Psoas muscle (tissue), 8 donors: ENCODE measurements around the gene CPED1. TPM values are rescaled to one million over a fixed set of nuclear protein-coding genes. Genes with fewer than 3 reads are reported as not detected.

Experiments used
- ATAC-seq, 4 donors: fragments of 200-7000 bp; cut with Tn5 transposase; one replicate each; pipeline ENCODE4 v1.9.1; 2020; ENCODE audit warnings: moderate library complexity in 3 of 4, mild to moderate bottlenecking in 2 of 4
- DNase-seq, 2 donors: peaks; one replicate each; pipeline ENCODE4 v3.0.0-alpha.2; 2020
- H3K27ac ChIP-seq: fragments of 200-600 bp; one replicate; pipeline ENCODE4 v1.8.0; 2022
- H3K27me3 ChIP-seq, 3 donors: fragments of 200-600 bp in 1 of 3; one replicate each; pipeline versions ENCODE4 v1.6.1 to v1.8.0; 2013 to 2022; ENCODE audit warnings: low read length in 2 of 3, mild to moderate bottlenecking in 2 of 3, moderate library complexity in 1 of 3; ENCODE audit not compliant: insufficient read depth in 3 of 3
- H3K36me3 ChIP-seq, 2 donors: fragments of 200-600 bp in 1 of 2; one replicate each; pipeline versions ENCODE4 v1.6.1 to v1.8.0; 2013 to 2022; ENCODE audit warnings: low read depth in 1 of 2, mild to moderate bottlenecking in 1 of 2, moderate library complexity in 1 of 2; ENCODE audit not compliant: insufficient read depth in 1 of 2
- H3K4me1 ChIP-seq: fragments of 200-600 bp; one replicate; pipeline ENCODE4 v1.8.0; 2022
- H3K4me3 ChIP-seq: fragments of 200-600 bp; one replicate; pipeline ENCODE4 v1.8.0; 2022; ENCODE audit warnings: mild to moderate bottlenecking
- H3K9me3 ChIP-seq: fragments of 200-600 bp; one replicate; pipeline ENCODE4 v1.8.0; 2022
- WGBS, 3 donors: extraction: QIAGEN DNeasy Blood & Tissue Kit; methylation state at CpG; one replicate each; pipeline versions ENCODE4 v1.1.6 to v1.1.7; 2013; 5-methylcytosine and 5-hydroxymethylcytosine counted together
- intact Hi-C, 2 donors: fragments of 100-400 bp; cut with DNase I; formaldehyde crosslinking; loops; one replicate each; pipeline versions ENCODE4 v1.11.0 to v1.14.2; 2022
- polyA plus RNA-seq, 3 donors: library from polyadenylated mRNA; stranded (reverse); fragments of 200-250 nt; gene quantifications; one replicate each; pipeline ENCODE4 v1.2.3, GENCODE V29; 2013
- total RNA-seq, 4 donors: library from RNA; stranded (reverse); fragmentation: NEBNext Ultra II Directional in 2 of 4; extraction: Animal tissue kit (Norgen Biotek cat#: 25700) in 2 of 4; gene quantifications; one replicate each; pipeline versions ENCODE4 v1.2.1 to v1.2.4, GENCODE V29; 2021 to 2023
- TF ChIP-seq, protein P1 (sequence below): fragments of 200-600 bp; IDR thresholded peaks from one replicate; pipeline ENCODE4 v1.8.0; 2022; ENCODE audit warnings: antibody characterized with exemption
- donor health status: healthy with polysubstance abuse.
- donor health status: DM: no; HTN: no; CAD: no; lungs with moderate emphysema.
- donor health status: Bipolar disorder and iron deficiency.
- donor health status: healthy.
- donor health status: DM: yes; HTN: yes; CAD: no.
- donor health status: DM: no; HTN: no; CAD: no.
- donor health status: DM: no; HTN: no; CAD: no.
- donor health status: DM: yes; HTN: yes; CAD: no.

CPED1 gene
- total and polyA plus RNA-seq, 7 donors: 0.90 to 39.2 (median 12.0) TPM

GRCh38 chr7:121024611-121025010 lies 36.1 kb downstream of the CPED1 start:
- DNase-seq (no peak), ATAC-seq (no peak)
- WGBS, 3 donors: 47 to 65% (median 49%) methylated on average over 5 of the region's 5 CpGs
- Histone ChIP-seq H3K27ac (peak overlapping the region; percentile 39), H3K4me3 (no peak overlapping the region), H3K4me1 (peaks cover 64% of the 10 kb centered on the region), H3K27me3 (no peaks in the 10 kb centered on the region), H3K36me3 (no peaks in the 10 kb centered on the region), H3K9me3 (no peaks in the 10 kb centered on the region)
- intact Hi-C loops: no loop called here
- TF ChIP-seq, protein P1, sequence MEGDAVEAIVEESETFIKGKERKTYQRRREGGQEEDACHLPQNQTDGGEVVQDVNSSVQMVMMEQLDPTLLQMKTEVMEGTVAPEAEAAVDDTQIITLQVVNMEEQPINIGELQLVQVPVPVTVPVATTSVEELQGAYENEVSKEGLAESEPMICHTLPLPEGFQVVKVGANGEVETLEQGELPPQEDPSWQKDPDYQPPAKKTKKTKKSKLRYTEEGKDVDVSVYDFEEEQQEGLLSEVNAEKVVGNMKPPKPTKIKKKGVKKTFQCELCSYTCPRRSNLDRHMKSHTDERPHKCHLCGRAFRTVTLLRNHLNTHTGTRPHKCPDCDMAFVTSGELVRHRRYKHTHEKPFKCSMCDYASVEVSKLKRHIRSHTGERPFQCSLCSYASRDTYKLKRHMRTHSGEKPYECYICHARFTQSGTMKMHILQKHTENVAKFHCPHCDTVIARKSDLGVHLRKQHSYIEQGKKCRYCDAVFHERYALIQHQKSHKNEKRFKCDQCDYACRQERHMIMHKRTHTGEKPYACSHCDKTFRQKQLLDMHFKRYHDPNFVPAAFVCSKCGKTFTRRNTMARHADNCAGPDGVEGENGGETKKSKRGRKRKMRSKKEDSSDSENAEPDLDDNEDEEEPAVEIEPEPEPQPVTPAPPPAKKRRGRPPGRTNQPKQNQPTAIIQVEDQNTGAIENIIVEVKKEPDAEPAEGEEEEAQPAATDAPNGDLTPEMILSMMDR: no peak

DNA sequence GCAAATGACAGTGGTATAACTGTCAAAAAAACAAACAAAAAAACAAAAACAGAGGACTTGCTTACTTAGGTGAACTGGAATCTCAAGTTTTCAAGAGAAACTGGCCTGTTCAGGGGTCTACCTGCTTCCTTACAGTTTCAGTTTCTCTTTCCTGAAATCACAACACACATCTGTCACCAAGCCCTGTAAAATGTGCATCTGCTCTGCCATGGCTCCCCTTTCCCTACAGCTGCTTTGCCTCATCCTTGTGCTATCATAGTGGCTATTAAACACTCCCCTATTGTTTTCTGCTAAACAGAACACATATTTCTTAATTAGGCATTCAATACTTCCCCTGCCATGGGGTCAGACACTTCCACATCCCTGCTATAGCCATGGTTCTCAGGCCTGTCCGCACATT lies 37.6 kb downstream of the CPED1 start:
- Histone ChIP-seq H3K36me3 (no peaks in the 10 kb centered on the region), H3K4me1 (peaks cover 59% of the 10 kb centered on the region), H3K27me3 (no peaks in the 10 kb centered on the region), H3K9me3 (no peaks in the 10 kb centered on the region), H3K4me3 (no peak overlapping the region), H3K27ac (peak overlapping the region; percentile 39)
- WGBS, 3 donors: 89 to 95% (median 90%) methylated on average over 1 of the region's 1 CpG
- intact Hi-C loops: no loop called here
- DNase-seq (no peak), ATAC-seq (peak in 3 of 4 donors; percentile 35 to 55 (median 39))
- TF ChIP-seq, protein P1: no peak

DNA sequence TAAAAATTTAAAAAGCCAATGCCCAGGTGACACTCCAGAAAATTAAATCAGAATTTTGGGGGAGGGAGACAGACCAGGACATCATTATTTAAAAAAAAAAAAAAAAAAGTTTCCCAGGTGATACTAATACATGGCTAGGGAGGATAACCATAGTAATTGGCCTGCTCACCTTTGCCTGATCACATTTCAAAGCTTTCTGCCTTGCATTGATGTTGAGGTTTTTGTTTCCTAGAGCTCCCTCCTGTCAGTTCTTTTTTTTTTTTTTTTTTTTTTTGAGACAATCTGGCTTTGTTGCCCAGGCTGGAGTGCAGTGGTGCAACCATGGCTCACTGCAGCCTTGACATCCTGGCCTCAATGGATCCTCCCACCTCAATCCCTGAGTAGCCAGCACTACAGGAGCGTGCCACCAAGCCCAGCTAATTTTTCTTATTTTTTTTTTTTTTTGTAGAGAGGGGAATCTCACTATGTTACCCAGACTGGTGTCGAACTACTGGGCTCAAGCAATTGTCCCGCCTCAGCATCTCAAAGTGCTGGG lies 38.1 kb downstream of the CPED1 start:
- peak overlapping the region; percentile 39 for H3K27ac ChIP-seq
- 85 to 100% (median 93%) methylated on average over 3 of the region's 3 CpGs for WGBS, 3 donors

GRCh38 chr7:121027761-121028669 lies 39.5 kb downstream of the CPED1 start:
- intact Hi-C loops: no loop called here
- Histone ChIP-seq H3K27me3 (no peaks in the 10 kb centered on the region), H3K27ac (peak overlapping the region; percentile 69), H3K4me1 (peaks cover 48% of the 10 kb centered on the region), H3K4me3 (peak overlapping the region; percentile 24), H3K9me3 (no peaks in the 10 kb centered on the region), H3K36me3 (no peaks in the 10 kb centered on the region)
- DNase-seq (no peak), ATAC-seq (peak in 3 of 4 donors; percentile 21 to 70 (median 38))
- TF ChIP-seq, protein P1: no peak
- 45 to 65% (median 49%) methylated on average over 10 of the region's 10 CpGs for WGBS, 3 donors

More for the DNA sequence above, 38.1 kb downstream of the CPED1 start:
- H3K9me3 ChIP-seq: no peaks in the 10 kb centered on the region
- ATAC-seq (peak in 1 of 4 donors; percentile 28), DNase-seq (no peak)
- TF ChIP-seq, protein P1: no peak
- intact Hi-C loops: no loop called here
- no peaks in the 10 kb centered on the region for H3K36me3 ChIP-seq
- peaks cover 54% of the 10 kb centered on the region for H3K4me1 ChIP-seq
- H3K4me3 ChIP-seq: no peak overlapping the region
- no peaks in the 10 kb centered on the region for H3K27me3 ChIP-seq
